D721Med (cell line): Measurements from ENCODE around the gene FAM3C.

Source experiments
- DNase-seq: peaks from one replicate; pipeline ENCODE4 v3.0.0; 2011; ENCODE audit warnings: low spot score; ENCODE audit not compliant: insufficient read length
- FAIRE-seq: peaks from 2 replicates; lab custom pipeline; 2011; peaks lifted over from hg19 to GRCh38; lab: Jason Lieb, UNC
- CTCF ChIP-seq: IDR thresholded peaks from 2 replicates; pipeline ENCODE4 v1.5.1; 2012; ENCODE audit warnings: mild to moderate bottlenecking, control low read depth; ENCODE audit not compliant: insufficient read depth; ENCODE audit errors: missing control alignments

The FAM3C gene

GRCh38 chr7:121366852-121367431, 29.2 kb downstream of the FAM3C start:
- peak; percentile 56 for FAIRE-seq
- TF ChIP-seq CTCF: peak; percentile 80
- no peak for DNase-seq

- TF ChIP-seq CTCF: no peak
- FAIRE-seq (no peak), DNase-seq (no peak)
These were observed 35.5 kb downstream of the FAM3C start for GRCh38 chr7:121360564-121360963.

- FAIRE-seq (no peak), DNase-seq (no peak)
- TF ChIP-seq CTCF: no peak
These were observed 40.5 kb downstream of the FAM3C start for GRCh38 chr7:121355574-121355973.

GRCh38 chr7:121352323-121352722, 43.8 kb downstream of the FAM3C start:
- DNase-seq (no peak), FAIRE-seq (no peak)
- no peak for TF ChIP-seq CTCF

GRCh38 chr7:121351682-121352081, 44.4 kb downstream of the FAM3C start:
- FAIRE-seq (no peak), DNase-seq (no peak)
- TF ChIP-seq CTCF: no peak

- no peak for TF ChIP-seq CTCF
- DNase-seq: no peak
- FAIRE-seq: no peak
These were observed 51.6 kb downstream of the FAM3C start for GRCh38 chr7:121344497-121344896.

GRCh38 chr7:121344093-121344492, 52.0 kb downstream of the FAM3C start:
- DNase-seq (no peak), FAIRE-seq (no peak)
- TF ChIP-seq CTCF: no peak
